ENCODE data around the gene DOHH.
A peak's percentile ranks its signal among the peaks of the same experiment; 100 is the strongest.

DOHH gene

DNA sequence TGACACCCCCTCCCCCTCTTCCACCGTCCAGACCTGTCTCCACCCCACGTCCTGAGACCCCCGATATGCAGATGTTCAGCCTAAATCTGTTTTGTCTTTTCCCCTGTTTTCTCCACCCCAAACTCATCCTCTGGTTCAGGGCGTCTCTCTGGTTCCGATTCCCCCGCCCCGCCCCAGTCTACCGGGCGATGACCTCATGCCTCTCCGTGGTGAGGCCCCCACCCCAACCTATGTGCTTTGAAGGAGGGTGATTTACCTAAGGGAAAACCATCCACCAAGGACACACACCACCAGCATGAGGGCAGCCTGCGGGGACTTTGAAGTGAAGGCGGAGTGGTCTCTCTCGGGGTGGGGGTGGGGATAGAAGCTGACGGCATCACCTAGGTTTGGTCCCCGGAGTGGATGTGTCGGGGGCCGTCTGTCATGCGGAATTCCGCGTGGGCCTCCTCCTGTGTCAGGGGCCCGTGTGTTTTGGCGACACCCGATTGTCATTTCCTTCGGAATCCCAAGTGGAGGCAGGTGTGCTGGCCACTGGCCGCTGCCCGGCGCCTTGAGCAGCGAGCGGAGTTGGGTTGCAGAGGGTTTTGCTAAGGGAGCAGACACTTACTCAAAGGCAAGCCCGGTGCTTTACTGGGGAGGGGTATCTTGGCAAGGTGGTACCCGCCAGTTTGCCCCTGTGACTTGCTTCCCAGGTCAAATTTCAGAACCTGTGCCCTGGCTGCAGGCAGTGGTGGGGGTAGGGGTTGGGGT is 7.1 kb upstream of the DOHH start:
- no peak for DNase-seq (ENCODE audit: low read depth)
- no peak for TF ChIP-seq CTCF (IDR thresholded peaks at IDR 0.05; ENCODE audit: control insufficient read depth, extremely low read depth, insufficient read depth)
- H3K4me3 ChIP-seq (ENCODE audit: low read depth, low read length), result peak overlapping the region; percentile 96

DNA sequence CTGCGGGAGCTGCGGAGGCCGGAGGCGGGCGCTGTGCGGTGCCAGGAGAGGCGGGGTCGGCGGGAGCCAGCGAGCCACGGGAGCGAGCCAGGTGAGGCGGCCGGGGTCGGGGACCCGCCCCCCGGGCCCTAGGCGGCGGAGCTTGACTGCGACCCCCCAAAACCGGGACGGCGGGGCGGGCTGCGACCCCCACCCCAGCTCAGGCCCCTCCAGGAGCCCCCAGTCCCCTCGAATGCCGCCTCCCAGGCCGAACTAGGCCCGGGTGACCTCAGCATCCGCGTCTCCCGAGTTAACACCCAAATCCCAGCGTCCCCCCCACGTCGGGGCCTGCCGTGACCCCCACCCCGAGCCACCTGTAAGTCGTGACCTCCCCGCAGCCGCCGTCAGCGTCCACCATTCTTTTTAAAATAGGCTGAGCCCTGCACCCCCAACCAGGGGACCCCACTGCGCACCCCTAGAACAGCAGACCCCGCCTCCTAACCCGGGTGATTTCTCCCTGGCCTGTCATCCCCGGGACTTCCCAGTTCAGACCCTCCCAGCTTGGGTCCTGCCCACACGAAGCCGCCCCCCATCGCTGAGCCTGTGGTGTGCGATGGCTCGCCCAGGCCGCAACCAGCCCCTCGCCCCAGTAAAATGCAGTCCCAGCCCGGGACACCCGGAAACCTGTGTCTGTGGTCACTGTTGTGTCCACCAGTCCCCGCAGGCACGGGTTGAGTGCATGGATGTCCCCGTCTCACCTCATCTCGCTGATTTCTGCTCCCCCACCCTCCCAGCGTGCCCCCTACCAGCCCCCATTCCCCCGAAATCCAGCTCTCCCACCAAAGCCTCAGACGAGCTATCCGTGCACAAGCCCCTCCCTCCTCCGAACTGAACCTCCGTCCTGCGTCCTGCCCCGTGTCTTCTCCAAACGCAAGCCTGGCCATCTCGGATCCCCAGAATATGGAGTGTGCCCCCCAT is 6.2 kb upstream of the DOHH start:
- H3K4me3 ChIP-seq (ENCODE audit: low read depth, low read length), result peak overlapping the region; percentile 96
- no peak for DNase-seq (ENCODE audit: low read depth)

DNA sequence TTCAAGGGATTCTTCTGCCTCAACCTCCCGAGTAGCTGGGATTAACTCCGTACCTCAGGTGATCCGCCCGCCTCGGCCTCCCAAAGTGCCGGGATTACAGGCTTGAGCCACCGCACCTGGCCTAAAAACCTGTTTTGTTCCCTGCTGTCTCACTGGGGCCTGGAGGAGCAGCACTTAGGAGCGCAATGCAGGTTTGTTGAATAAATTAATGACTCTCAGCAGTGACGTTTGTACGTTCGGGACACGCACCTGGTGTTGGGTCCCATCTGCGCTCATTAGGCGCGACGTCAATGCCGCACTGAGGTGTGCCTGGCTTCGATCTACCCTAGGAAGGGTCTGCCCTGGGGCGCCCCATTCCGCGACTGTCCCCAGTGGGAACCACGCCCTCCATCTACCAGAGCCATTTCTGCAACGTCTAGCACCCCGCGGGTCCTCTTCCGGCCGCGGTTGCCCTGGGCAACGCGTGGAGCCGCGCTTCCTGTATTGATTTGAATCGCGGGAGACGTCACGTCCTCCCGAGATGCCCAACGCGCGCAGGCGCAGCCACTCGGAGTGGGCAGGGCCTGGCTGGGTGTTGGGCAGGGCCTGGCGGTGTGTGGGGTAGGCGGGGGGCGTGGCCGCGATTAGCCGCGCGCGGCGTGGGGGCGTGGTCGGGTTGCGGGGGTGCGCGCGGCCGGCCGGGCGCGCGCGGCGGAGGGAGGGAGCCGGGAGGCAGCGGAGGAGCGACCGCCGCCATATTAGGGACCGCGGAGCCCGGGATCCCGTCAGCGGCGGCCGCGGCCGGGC is 5.3 kb upstream of the DOHH start, which contains the start of gene FZR1:
Gene FZR1, plus strand, starts transcription at position 714 of the 786 bp plus-strand sequence. CDS start 16,679 bp downstream, outside the sequence.
- TF ChIP-seq CTCF (IDR thresholded peaks at IDR 0.05; ENCODE audit: control insufficient read depth, extremely low read depth, insufficient read depth), result no peak
- DNase-seq (ENCODE audit: low read depth), result peak; percentile 94
- peak within 1 kb of the TSS; percentile 96 for H3K4me3 ChIP-seq (ENCODE audit: low read depth, low read length)

More for the DNA sequence above, 6.2 kb upstream of the DOHH start:
- TF ChIP-seq CTCF (IDR thresholded peaks at IDR 0.05; ENCODE audit: control insufficient read depth, extremely low read depth, insufficient read depth), result no peak

DNA sequence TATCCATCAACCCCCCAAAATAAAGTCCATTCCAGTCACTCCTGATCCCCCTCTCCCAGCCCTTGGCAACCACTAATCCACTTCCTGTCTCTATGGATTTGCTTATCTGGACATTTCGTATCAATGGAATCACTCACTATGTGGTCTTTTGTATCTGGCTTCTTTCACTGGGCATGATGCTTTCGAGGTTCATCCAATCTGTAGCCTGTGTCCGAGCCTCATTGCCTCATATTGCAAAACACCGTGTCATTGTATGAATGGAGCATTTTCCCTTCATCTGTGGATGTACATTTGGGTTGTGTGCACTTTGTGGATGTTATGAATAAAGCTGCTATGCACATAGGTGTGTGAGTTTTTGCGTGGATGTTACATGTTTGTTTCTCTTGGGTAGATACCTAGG is 4.3 kb upstream of the DOHH start:
- TF ChIP-seq CTCF (IDR thresholded peaks at IDR 0.05; ENCODE audit: control insufficient read depth, extremely low read depth, insufficient read depth), result no peak
- peak overlapping the region; percentile 70 for H3K4me3 ChIP-seq (ENCODE audit: low read depth, low read length)
- no peak for DNase-seq (ENCODE audit: low read depth)

DNA sequence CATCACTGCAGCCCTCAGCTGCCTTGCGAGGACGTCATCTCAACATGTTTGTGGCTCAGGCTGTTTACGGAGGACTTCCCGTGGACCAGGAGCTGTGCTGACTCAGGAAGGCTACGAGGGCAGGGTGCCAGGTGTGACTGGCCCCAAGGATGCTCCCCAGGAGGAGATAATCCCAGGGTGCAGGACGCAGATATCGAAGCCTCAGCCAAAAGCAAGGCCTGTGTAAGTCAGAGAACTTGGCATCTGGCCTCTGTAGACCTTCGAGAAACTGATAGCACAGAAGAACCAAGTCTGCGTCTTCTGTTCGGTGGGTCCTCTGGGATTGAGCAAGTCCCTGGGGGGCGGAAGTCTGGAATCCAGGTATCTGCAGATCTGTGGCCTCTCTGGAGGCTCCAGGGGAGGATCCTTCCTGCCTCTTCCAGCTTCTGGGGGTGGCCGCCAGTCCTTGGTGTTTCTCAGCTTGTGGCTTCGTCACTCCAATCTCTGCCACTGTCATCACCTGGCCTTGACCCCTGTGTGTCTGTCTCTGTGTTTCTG is 2.6 kb upstream of the DOHH start:
- DNase-seq (ENCODE audit: low read depth), result no peak
- no peak for TF ChIP-seq CTCF (IDR thresholded peaks at IDR 0.05; ENCODE audit: control insufficient read depth, extremely low read depth, insufficient read depth)
- H3K4me3 ChIP-seq (ENCODE audit: low read depth, low read length), result no peak overlapping the region

GRCh38 chr19:3501780-3502179 is 1.3 kb upstream of the DOHH start:
- TF ChIP-seq CTCF (IDR thresholded peaks at IDR 0.05; ENCODE audit: control insufficient read depth, extremely low read depth, insufficient read depth), result no peak
- H3K4me3 ChIP-seq (ENCODE audit: low read depth, low read length), result no peak overlapping the region
- DNase-seq (ENCODE audit: low read depth), result no peak

Measured in LNCaP clone FGC (cell line).